GM12878 (cell line): Measurements from ENCODE around the gene FADS3. TPM values are rescaled to one million over a fixed set of nuclear protein-coding genes. Genes with fewer than 3 reads are reported as not detected.

Experiments used
- ATAC-seq: fragments of 200-7000 bp; cut with Tn5 transposase; 3 replicates; pipeline ENCODE4 v1.9.1; 2020; ENCODE audit warnings: mild to moderate bottlenecking, moderate library complexity
- BruUV-seq: library from RNA; stranded (reverse); fragments of 400-500 nt; replicated peaks from 2 replicates; lab custom pipeline; 2021; lab: Mats Ljungman, UMichigan
- CTCF ChIA-PET: fragments of 300-600 bp; sonication (Branson Sonifier 250); formaldehyde crosslinking; extraction: SDS; loops from one replicate; lab custom pipeline; 2021; ENCODE audit warnings: inconsistent platforms; lab: Yijun Ruan, JAX
- POLR2A ChIA-PET: fragments of 350-600 bp; formaldehyde crosslinking; extraction: SDS; loops from one replicate; lab custom pipeline; 2021; ENCODE audit warnings: inconsistent platforms; lab: Charles Lee
- RAD21 ChIA-PET: fragments of 300-600 bp; sonication (Branson Sonifier 250); formaldehyde crosslinking; loops from one replicate; lab custom pipeline; 2023; ENCODE audit warnings: antibody characterized with exemption; ENCODE audit not compliant: unreplicated experiment; lab: Charles Lee
- SMC1A ChIA-PET: fragments of 300-600 bp; sonication (Branson Sonifier 250); formaldehyde crosslinking; loops from one replicate; lab custom pipeline; 2023; ENCODE audit not compliant: unreplicated experiment, uncharacterized antibody; lab: Charles Lee
- DNase-seq: peaks from one replicate; pipeline ENCODE4 v3.0.0-alpha.2; 2011; ENCODE audit warnings: low read depth, low spot score
- FAIRE-seq: peaks from 3 replicates; lab custom pipeline; 2011; peaks lifted over from hg19 to GRCh38; lab: Jason Lieb, UNC
- H2AFZ ChIP-seq: 2 replicates; pipeline ENCODE4 v1.6.0; 2011; ENCODE audit warnings: low read depth, low read length, control low read depth; ENCODE audit not compliant: control insufficient read depth
- H3K27ac ChIP-seq: 2 replicates; pipeline ENCODE4 v1.5.1; 2011; ENCODE audit warnings: control low read depth; ENCODE audit not compliant: control insufficient read depth, insufficient read depth
- H3K27me3 ChIP-seq, 2 experiments: replicated peaks in 1 of 2; 2 replicates each; pipeline versions ENCODE4 v1.6.0 to v1.6.1; 2011; ENCODE audit warnings: low read length in 1 of 2; ENCODE audit not compliant: control insufficient read depth in 2 of 2, insufficient read depth in 2 of 2
- H3K36me3 ChIP-seq, 2 experiments: 2 replicates each; pipeline ENCODE4 v1.5.1; 2011; ENCODE audit warnings: low read length in 1 of 2; ENCODE audit not compliant: control insufficient read depth in 2 of 2, insufficient read depth in 2 of 2
- H3K4me1 ChIP-seq: 2 replicates; pipeline ENCODE4 v1.6.1; 2011; ENCODE audit warnings: mild to moderate bottlenecking, low read length, moderate library complexity, mixed read lengths; ENCODE audit not compliant: control insufficient read depth, insufficient read depth
- H3K4me2 ChIP-seq: 2 replicates; pipeline ENCODE4 v1.6.0; 2011; ENCODE audit warnings: control low read depth; ENCODE audit not compliant: control insufficient read depth, insufficient read depth
- H3K4me3 ChIP-seq: fragments of 200-600 bp; sonication (generic); 2 replicates; pipeline ENCODE4 v1.5.1; 2016
- H3K79me2 ChIP-seq: 2 replicates; pipeline ENCODE4 v1.6.0; 2011; ENCODE audit warnings: low read length; ENCODE audit not compliant: control insufficient read depth, insufficient read depth
- H3K9ac ChIP-seq: 2 replicates; pipeline ENCODE4 v1.8.0; 2011; ENCODE audit warnings: low read length, control low read depth, mixed read lengths; ENCODE audit not compliant: control insufficient read depth, insufficient read depth
- H3K9me3 ChIP-seq: replicated peaks from 3 replicates; pipeline ENCODE4 v1.5.1; 2011; ENCODE audit warnings: mild to moderate bottlenecking, low read length; ENCODE audit not compliant: control insufficient read depth, insufficient read depth
- H4K20me1 ChIP-seq: 2 replicates; pipeline ENCODE4 v1.6.0; 2011; ENCODE audit not compliant: control insufficient read depth, insufficient read depth
- CBX3 ChIP-seq: fragments of 200-600 bp; sonication (generic); IDR thresholded peaks from 2 replicates; pipeline ENCODE4 v1.6.1; 2016; ENCODE audit warnings: low read depth, borderline replicate concordance
- CHD4 ChIP-seq: fragments of 200-600 bp; sonication (generic); IDR thresholded peaks from 2 replicates; pipeline ENCODE4 v1.6.1; 2016; ENCODE audit warnings: mild to moderate bottlenecking
- EGR1 ChIP-seq, 2 experiments: IDR thresholded peaks; 1 replicate in 1 of 2; 2 replicates in 1 of 2; pipeline ENCODE4 v1.6.1; 2011 to 2012; ENCODE audit warnings: low read depth in 2 of 2, low read length in 2 of 2, borderline replicate concordance in 1 of 2, mild to moderate bottlenecking in 1 of 2, moderate library complexity in 1 of 2
- HDAC6 ChIP-seq: fragments of 200-600 bp; sonication (generic); IDR thresholded peaks from one replicate; pipeline ENCODE4 v1.8.0; 2017; ENCODE audit warnings: antibody characterized with exemption; ENCODE audit not compliant: unreplicated experiment
- IKZF1 ChIP-seq: fragments of 450-650 bp; conservative IDR thresholded peaks from 2 replicates; pipeline ENCODE4 v1.6.1; 2017; ENCODE audit warnings: antibody characterized with exemption, mild to moderate bottlenecking
- JUND ChIP-seq: IDR thresholded peaks from 2 replicates; pipeline ENCODE4 v1.6.1; 2012; ENCODE audit warnings: low read depth, mild to moderate bottlenecking, low read length, improper control_type of control experiment, moderate library complexity
- KAT2A ChIP-seq: conservative IDR thresholded peaks from 2 replicates; pipeline ENCODE4 v1.6.1; 2011; ENCODE audit warnings: low read depth, low read length; ENCODE audit not compliant: control insufficient read depth
- MAX ChIP-seq: IDR thresholded peaks from 2 replicates; pipeline ENCODE4 v1.6.1; 2012; ENCODE audit warnings: low read depth, low read length, improper control_type of control experiment
- MYB ChIP-seq: fragments of 150-350 bp; IDR thresholded peaks from 2 replicates; pipeline ENCODE4 v1.6.1; 2014; ENCODE audit warnings: mild to moderate bottlenecking, low read depth, low read length, borderline replicate concordance
- NR2C2 ChIP-seq: IDR thresholded peaks from 2 replicates; pipeline ENCODE4 v1.6.1; 2011; ENCODE audit warnings: borderline replicate concordance, low read depth; ENCODE audit not compliant: control insufficient read depth, insufficient read length
- NRF1 ChIP-seq: conservative IDR thresholded peaks from 2 replicates; pipeline ENCODE4 v1.6.1; 2011; ENCODE audit warnings: mild to moderate bottlenecking, low read depth, low read length, improper control_type of control experiment
- PML ChIP-seq: IDR thresholded peaks from 2 replicates; pipeline ENCODE4 v1.6.1; 2012; ENCODE audit warnings: low read length, inconsistent platforms
- SKIL ChIP-seq: fragments of 450-650 bp; IDR thresholded peaks from 2 replicates; pipeline ENCODE4 v1.6.1; 2017; ENCODE audit warnings: mild to moderate bottlenecking, low read depth, inconsistent platforms; ENCODE audit not compliant: poor library complexity, severe bottlenecking
- ZBTB40 ChIP-seq: fragments of 450-650 bp; IDR thresholded peaks from 2 replicates; pipeline ENCODE4 v1.6.1; 2016; ENCODE audit warnings: mild to moderate bottlenecking, moderate library complexity, borderline replicate concordance
- ZNF207 ChIP-seq: fragments of 450-650 bp; IDR thresholded peaks from 2 replicates; pipeline ENCODE4 v1.6.1; 2014; ENCODE audit warnings: antibody characterized with exemption, mild to moderate bottlenecking, borderline replicate concordance
- WGBS: methylation state at CpG from one replicate; pipeline ENCODE4 v1.1.6; 2016; ENCODE audit warnings: low lambda C conversion rate; ENCODE audit not compliant: insufficient replicate concordance, insufficient coverage; ENCODE audit errors: missing lambda C conversion rate; 5-methylcytosine and 5-hydroxymethylcytosine counted together
- in situ Hi-C: fragments of 300-500 bp; cut with MboI; formaldehyde crosslinking; loops from 9 replicates; pipeline ENCODE4 v1.14.3; 2018; ENCODE audit warnings: mixed read lengths
- intact Hi-C: fragments of 100-400 bp; cut with micrococcal nuclease; formaldehyde crosslinking; loops from one replicate; pipeline ENCODE4 v1.14.2; 2022; ENCODE audit not compliant: unreplicated experiment
- polyA plus RNA-seq, 11 experiments: library from polyadenylated mRNA; depleted of rRNA in 4 of 11; unstranded in 6 of 11; stranded (reverse) in 5 of 11; fragments of >200 nt; fragmentation: Nextera tagmentation in 4 of 11; fragmentation: Illumina TruSeq in 1 of 11; extraction: Ambion mirVana in 4 of 11; extraction: Trizol in 1 of 11; gene quantifications; 1 replicate in 1 of 11; 2 replicates in 10 of 11; pipeline versions ENCODE4 v1.2.1 to v1.2.3, GENCODE V29; 2011 to 2016; ENCODE audit warnings: inconsistent platforms in 2 of 11, missing spikeins in 2 of 11, low read depth in 1 of 11
- total RNA-seq, 4 experiments: library from RNA; depleted of rRNA in 3 of 4; stranded (reverse); fragments of >200 nt in 3 of 4; fragmentation: Illumina TruSeq in 1 of 4; extraction: Trizol in 1 of 4; gene quantifications; 2 replicates each; pipeline versions ENCODE4 v1.2.1 to v1.2.3, GENCODE V29; 2013 to 2021

The FADS3 gene
- total and polyA plus RNA-seq, 10 of the 15 experiments (the other 5 are each of a cell fraction or from before 2014, with no cell fraction given), result 0.23 to 8.1 (median 4.2) TPM

DNA sequence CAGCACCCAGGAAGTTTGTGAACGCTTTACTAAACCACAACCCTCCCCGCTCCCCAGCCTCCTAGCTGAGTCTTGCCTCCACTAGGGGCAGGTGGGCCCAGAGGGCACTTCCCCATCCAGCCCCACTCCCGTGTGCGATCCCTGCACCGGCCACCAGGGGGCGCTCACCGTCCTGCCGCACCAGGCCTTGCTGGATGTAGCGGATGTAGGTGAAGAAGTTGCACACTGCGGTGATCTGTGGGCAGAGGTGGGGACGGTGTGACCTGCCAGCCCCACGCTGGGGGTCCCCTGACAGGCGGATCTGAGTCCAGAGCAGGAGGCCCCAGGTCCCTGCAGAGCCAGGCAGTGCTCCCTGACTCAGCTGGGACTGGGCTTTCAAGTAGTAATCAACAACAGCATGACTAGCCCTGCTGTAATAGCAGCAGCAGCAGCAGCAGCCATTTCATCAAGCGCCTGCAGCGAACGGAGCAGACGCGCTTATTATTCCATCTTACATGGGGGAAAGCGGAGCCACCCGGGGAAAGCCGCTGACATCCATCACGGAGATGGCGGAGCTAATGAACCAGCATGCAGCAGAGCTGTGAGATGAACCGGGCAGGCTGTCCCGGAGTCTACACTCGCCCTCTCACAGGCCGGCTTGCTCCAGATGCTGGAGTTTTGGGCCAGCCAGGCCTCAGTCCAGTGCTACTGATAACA is 7.9 kb upstream of the FADS3 start (continued):
- TF ChIP-seq ZBTB40 (no peak), MAX (0 out of 2 replicates have a peak, but pooled peaks have one; percentile 22), EGR1 (IDR thresholded peaks at IDR 0.05; ENCODE audit: borderline replicate concordance in 1 of 2, low read depth in 2 of 2, low read length in 2 of 2) (no peak), PML (no peak)

- no peak for DNase-seq
- 49% methylated on average over 9 of the region's 9 CpGs for WGBS
- Histone ChIP-seq H3K79me2 (no peaks in the 10 kb centered on the region), H3K9ac (no peak overlapping the region), H3K4me2 (no peak overlapping the region), H3K27ac (no peak overlapping the region), H4K20me1 (no peaks in the 10 kb centered on the region), H3K4me1 (no peaks in the 10 kb centered on the region), H3K36me3 (no peaks in the 10 kb centered on the region), H3K4me3 (no peak overlapping the region), H3K9me3 (no peaks in the 10 kb centered on the region), H2AFZ (no peak overlapping the region), H3K27me3 (peaks cover 0 to 1% of the 10 kb centered on the region in 2 experiments; a peak in 1 of 4 replicates)
- intact Hi-C loops (no loop called here), in situ Hi-C loops (loop anchor here (5.0 kb wide), 3 partner anchors 101 to 209 kb away; no protein-coding TSS in a partner anchor)
- CTCF ChIA-PET, result interaction anchor here (0.6 to 11.4 kb wide), 40 partner anchors 10 to 233 kb away, joined by 3 to 321 read pairs (median 5); partner anchors contain the start of genes BEST1, FEN1, INCENP and TMEM258
- POLR2A ChIA-PET, result interaction anchor here (0.8 to 1.3 kb wide), 3 partner anchors 166 to 210 kb away, joined by 3 to 5 read pairs (median 3); no protein-coding TSS in a partner anchor
- no TSS peak for BruUV-seq
- no peak for FAIRE-seq
- RAD21 ChIA-PET, result interaction anchor here (0.7 to 9.3 kb wide), 14 partner anchors 18 to 214 kb away, joined by 3 to 175 read pairs (median 4); no protein-coding TSS in a partner anchor
- ATAC-seq, result no peak
- SMC1A ChIA-PET, result interaction anchor here (0.9 to 11.0 kb wide), 14 partner anchors 28 to 215 kb away, joined by 3 to 168 read pairs (median 6); no protein-coding TSS in a partner anchor
- TF ChIP-seq KAT2A (no peak), NRF1 (no peak), SKIL (no peak), PML (no peak), ZNF207 (no peak), NR2C2 (no peak), CHD4 (no peak), CBX3 (no peak), IKZF1 (no peak), MYB (no peak), JUND (no peak), HDAC6 (no peak)
These were observed 6.9 kb upstream of the FADS3 start for GRCh38 chr11:61898247-61898582.
